HG02884 (cell line): ENCODE data around the gene CELF2.

Source experiments
- ATAC-seq: cut with Tn5 transposase; IDR thresholded peaks from one replicate; pipeline ENCODE4 v1.9.1; 2021; ENCODE audit warnings: mild to moderate bottlenecking, moderate library complexity; ENCODE audit not compliant: unreplicated experiment

Gene CELF2

DNA sequence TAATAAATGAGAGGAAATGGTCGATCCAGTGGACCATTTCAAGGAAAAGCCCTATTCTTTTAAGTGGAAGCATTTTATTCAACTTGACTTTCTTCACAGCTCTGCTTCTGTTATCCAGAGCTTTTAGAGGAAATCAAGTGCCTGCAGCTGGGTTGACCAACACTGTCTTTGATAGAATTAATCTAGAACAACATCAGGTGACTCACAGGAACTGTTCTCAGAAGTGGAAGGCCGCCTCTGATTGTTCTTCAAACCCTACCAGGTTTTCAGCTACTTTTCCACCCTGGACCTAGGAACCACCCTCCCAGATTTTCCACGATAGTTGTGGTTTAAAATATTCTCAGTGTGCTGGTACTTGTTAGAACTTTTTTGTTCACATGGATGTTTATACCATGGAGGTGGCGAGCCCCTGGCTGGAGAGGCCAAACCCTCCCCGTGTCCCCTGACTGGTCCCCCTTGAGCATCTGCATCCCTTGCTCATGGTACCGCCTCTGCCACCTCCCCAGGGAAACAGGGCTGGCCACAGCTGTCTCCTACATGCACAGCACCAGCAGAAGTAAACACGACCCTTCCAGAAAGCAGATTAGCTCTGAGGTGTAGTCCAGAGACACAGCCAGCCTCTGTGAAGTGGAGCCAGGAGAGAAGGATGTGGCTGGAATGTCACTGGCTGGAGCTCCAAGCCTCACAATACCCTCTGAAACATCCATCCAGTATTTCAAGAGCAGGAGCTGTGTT, 300.4 kb downstream of the CELF2 start:
- ATAC-seq: no peak

- no peak for ATAC-seq
Measured at GRCh38 chr10:11318826-11319598, 301.3 kb downstream of the CELF2 start.

GRCh38 chr10:11319990-11320602, 302.4 kb downstream of the CELF2 start:
- ATAC-seq: no peak

DNA sequence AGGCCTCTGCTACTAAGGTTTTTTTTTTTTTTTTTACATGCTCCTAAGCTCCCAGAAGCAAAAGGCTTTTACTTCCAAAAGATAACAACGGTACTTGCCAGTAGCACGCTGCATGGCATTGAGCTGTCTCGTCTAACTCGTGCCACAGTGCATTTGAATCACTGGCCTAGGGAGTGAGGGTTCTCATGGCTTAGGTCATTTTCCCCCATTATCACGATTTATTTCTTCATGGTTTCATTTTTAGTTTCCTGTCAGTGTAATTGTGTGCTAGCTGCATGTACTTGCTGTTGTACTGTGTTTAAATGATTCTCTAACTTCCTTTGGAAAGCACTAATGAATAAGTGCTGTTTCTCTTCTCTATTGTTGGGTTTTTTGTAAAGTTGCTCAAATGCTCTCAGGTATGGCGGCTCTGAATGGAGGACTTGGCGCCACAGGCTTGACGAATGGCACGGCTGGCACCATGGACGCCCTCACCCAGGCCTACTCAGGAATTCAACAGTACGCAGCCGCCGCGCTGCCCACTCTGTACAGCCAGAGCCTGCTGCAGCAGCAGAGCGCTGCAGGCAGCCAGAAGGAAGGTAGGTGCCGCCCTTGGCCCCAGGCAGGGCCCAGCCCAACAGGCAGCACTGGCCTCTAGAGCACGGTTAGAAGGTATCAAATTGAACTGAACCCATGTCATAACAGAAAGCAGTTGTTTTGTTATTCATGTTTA, 303.3 kb downstream of the CELF2 start:
- no peak for ATAC-seq

GRCh38 chr10:11322698-11323097, 305.0 kb downstream of the CELF2 start:
- no peak for ATAC-seq

- no peak for ATAC-seq
Measured at GRCh38 chr10:11324761-11325321, 307.2 kb downstream of the CELF2 start.

DNA sequence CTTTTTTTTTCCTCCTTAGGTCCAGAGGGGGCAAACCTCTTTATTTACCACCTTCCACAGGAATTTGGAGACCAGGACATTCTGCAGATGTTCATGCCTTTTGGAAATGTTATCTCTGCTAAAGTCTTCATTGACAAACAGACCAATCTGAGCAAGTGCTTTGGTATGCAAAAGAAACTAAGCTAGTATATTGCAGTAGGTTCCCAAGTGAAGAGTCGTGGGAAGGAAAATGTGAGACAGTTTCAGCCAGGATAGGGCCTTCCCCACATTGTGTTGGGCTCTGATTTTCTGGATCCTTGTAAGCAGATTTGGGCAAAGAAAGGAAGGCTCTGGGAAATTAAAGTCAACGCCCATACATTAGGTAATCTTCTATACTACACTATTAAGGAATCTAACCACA, 308.1 kb downstream of the CELF2 start:
- no peak for ATAC-seq

GRCh38 chr10:11326241-11326640, 308.6 kb downstream of the CELF2 start:
- ATAC-seq: no peak

DNA sequence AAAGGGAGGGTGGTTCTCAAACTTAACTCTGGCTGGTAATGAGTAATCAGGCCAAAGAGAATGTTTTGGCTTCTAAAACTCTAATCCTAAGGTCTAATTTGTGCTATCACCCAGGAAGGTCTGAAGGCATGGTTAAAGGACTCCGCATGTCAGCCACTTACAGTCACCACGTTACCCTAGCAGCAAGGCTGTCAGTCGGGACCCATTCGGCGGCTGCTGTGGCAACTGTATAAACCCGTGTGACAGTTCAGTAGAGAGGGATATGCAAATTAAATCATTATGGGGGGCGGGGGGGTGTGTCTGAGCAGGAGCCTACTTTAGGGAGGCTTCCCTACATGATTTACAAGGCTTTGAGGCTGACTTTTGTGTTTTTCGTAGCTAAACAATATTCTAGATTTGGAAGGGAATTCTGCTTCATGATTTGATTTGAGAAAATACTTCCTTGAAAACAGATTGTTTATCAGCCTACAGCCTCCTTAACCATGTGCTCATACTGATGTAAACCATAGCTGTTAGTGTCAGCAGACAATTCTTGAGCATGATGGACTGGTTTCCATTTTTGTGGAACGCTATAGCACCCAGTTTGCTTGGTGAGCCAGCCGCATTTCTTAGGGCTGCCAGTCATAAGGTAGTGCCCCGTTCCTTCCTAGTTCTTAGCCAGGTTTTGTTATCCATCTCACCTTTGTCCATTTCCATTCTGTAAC, 309.4 kb downstream of the CELF2 start:
- ATAC-seq: no peak

GRCh38 chr10:11328264-11329061, 310.8 kb downstream of the CELF2 start:
- no peak for ATAC-seq

DNA sequence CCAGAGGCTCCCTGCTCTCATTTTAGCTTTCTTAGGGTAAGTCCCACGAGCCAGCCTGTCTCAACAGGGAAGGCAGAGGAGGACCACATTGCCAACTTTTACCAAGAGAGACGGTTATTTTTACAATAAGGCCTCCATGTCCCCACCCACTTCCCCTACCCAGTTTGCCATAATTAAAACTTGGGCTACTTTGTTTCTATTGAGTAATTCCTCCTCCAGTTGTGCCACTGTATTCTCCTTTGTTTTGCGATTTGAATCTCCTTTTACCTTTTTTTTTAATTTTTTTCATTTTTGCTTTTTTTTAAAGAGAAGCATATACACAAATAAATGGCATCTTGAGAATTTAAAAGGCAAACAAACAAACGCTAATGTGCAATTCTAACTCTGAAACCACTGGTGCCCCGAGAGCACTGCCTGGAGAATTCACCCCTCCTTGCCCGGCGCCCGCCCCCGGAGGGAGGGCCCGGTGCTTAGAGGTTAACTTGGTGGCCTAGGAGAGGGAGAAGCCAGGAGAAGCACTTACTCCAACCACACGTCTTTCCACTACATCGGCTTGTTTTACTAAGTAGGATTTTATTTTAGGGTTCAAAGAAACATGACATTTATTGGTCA, 311.5 kb downstream of the CELF2 start:
- ATAC-seq: no peak

DNA sequence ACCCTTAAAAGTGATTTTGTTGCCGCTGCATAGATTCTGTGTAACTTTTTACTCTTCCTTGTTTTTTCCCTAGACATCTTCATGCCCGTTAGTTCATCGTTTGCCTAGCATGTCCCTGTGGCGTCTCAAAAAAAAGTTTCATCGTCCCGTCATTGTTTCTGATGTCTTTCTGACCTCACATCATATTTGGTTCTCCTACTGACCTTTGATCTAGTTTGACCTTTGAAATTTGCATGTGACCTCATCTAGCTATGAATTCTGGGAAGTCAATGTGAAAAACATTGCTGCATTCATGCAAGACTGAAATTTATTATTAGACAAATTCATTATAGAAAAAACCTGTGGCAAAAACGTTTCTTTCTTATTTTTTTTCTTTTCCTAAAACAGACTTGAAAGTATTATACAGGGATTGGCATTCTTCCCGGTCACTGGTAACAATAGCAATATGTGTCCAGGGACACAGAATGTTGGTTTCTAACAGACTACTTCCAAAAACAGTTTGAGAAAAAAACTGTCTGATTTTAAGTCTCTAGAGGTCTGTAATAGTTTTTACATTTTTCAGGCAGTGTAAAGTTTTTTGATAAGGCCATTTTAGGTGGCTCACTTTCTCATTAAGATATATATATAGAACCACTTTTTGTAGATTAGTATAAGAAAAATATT, 312.8 kb downstream of the CELF2 start:
- no peak for ATAC-seq

- ATAC-seq: no peak
Measured at GRCh38 chr10:11331046-11331577, 313.4 kb downstream of the CELF2 start.

GRCh38 chr10:11331726-11332125, 314.1 kb downstream of the CELF2 start:
- no peak for ATAC-seq

GRCh38 chr10:11332846-11333245, 315.2 kb downstream of the CELF2 start:
- ATAC-seq: no peak

DNA sequence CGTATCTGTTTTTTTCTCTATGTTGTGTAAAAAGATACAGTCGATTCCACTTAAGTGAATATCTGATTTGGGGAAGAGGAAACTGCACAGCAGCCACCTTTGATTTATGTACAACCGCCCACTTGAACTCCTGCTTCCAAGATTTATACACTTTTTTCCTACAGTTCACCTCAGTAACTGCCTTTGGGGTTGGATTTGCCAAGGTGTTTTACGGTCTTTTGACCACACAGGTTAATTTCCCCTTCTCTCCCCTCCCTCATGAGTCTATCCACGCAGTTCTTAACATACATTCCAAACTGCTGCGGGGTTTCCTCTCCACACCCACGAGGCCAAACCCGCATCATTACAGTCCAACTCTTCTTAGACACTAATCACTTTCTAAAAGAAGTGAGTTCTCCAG, 316.8 kb downstream of the CELF2 start:
- ATAC-seq: no peak

- no peak for ATAC-seq
Measured at GRCh38 chr10:11335167-11335652, 317.5 kb downstream of the CELF2 start.

- ATAC-seq: no peak
Measured at GRCh38 chr10:11335881-11336430, 318.3 kb downstream of the CELF2 start.
